GM13976 (cell line): Measurements from ENCODE around the gene PICK1.

Source experiments
- DNase-seq: peaks from one replicate; pipeline ENCODE4 v3.0.0; 2012; ENCODE audit warnings: low spot score
- CTCF ChIP-seq: IDR thresholded peaks from 2 replicates; pipeline ENCODE4 v1.5.1; 2012; ENCODE audit warnings: borderline replicate concordance, mild to moderate bottlenecking; ENCODE audit not compliant: insufficient read depth; ENCODE audit errors: extremely low read depth, missing control alignments, control extremely low read depth
- in situ Hi-C: fragments of 300-500 bp; cut with MboI; formaldehyde crosslinking; loops from one replicate; pipeline ENCODE4 v1.12.0; 2022; ENCODE audit warnings: low sequenced_read_pairs, mixed read lengths, inconsistent platforms; ENCODE audit not compliant: unreplicated experiment

The PICK1 gene

GRCh38 chr22:38066381-38067027, 9.3 kb downstream of the PICK1 start:
- in situ Hi-C loops: no loop called here
- no peak for TF ChIP-seq CTCF
- DNase-seq: no peak

GRCh38 chr22:38067028-38067415, 9.8 kb downstream of the PICK1 start:
- no peak for TF ChIP-seq CTCF
- in situ Hi-C loops: no loop called here
- DNase-seq: no peak

- no peak for DNase-seq
- in situ Hi-C loops: no loop called here
- TF ChIP-seq CTCF: no peak
Measured at GRCh38 chr22:38067761-38068360, 10.7 kb downstream of the PICK1 start.

GRCh38 chr22:38068641-38069371, 11.6 kb downstream of the PICK1 start:
- in situ Hi-C loops: no loop called here
- TF ChIP-seq CTCF: no peak
- DNase-seq: no peak

- DNase-seq: no peak
- in situ Hi-C loops: no loop called here
- no peak for TF ChIP-seq CTCF
Measured at GRCh38 chr22:38069372-38070249, 12.4 kb downstream of the PICK1 start.

- in situ Hi-C loops: no loop called here
- TF ChIP-seq CTCF: no peak
- DNase-seq: no peak
Measured at GRCh38 chr22:38070250-38070921, 13.2 kb downstream of the PICK1 start.
